CD4-positive, alpha-beta T cell (primary cell): ENCODE measurements around the gene TEKTIP1. TPM values are rescaled to one million over a fixed set of nuclear protein-coding genes. Genes with fewer than 3 reads are reported as not detected.

ENCODE experiments used
- ATAC-seq: fragments of 200-7000 bp; cut with Tn5 transposase; one replicate; pipeline ENCODE4 v1.10.0; 2022; ENCODE audit warnings: mild to moderate bottlenecking; ENCODE audit not compliant: poor library complexity
- CTCF ChIA-PET: fragments of 350-600 bp; sonication (Branson Sonifier 250); formaldehyde crosslinking; loops from one replicate; lab custom pipeline; 2021; ENCODE audit warnings: antibody characterized with exemption, inconsistent platforms; lab: Charles Lee
- POLR2A ChIA-PET: fragments of 350-600 bp; sonication (Branson Sonifier 250); formaldehyde crosslinking; loops from one replicate; lab custom pipeline; 2021; ENCODE audit warnings: antibody characterized with exemption, inconsistent platforms; lab: Charles Lee
- DNase-seq, 14 experiments: peaks; one replicate each; pipeline ENCODE4 v3.0.0-alpha.2; 2013 to 2020; ENCODE audit warnings: mixed read lengths in 2 of 14
- H3K27ac ChIP-seq, 2 donors: one replicate each; pipeline versions ENCODE4 v1.5.1 to v1.7.0; 2013; ENCODE audit warnings: low read length in 2 of 2, low read depth in 1 of 2, mild to moderate bottlenecking in 1 of 2
- H3K27me3 ChIP-seq, 2 experiments: 1 replicate in 1 of 2; 2 replicates in 1 of 2; pipeline versions ENCODE4 v1.6.1 to v1.7.0; 2013; ENCODE audit warnings: low read length in 2 of 2, control low read depth in 1 of 2, mild to moderate bottlenecking in 1 of 2, moderate library complexity in 1 of 2; ENCODE audit not compliant: insufficient read depth in 2 of 2, control insufficient read depth in 1 of 2
- H3K36me3 ChIP-seq: one replicate; pipeline ENCODE4 v1.6.1; 2013; ENCODE audit warnings: low read length, control low read depth; ENCODE audit not compliant: insufficient read depth
- H3K4me1 ChIP-seq: one replicate; pipeline ENCODE4 v1.6.1; 2013; ENCODE audit warnings: low read length, control low read depth; ENCODE audit not compliant: insufficient read depth
- H3K4me3 ChIP-seq: one replicate; pipeline ENCODE4 v1.5.1; 2013; ENCODE audit warnings: mild to moderate bottlenecking, low read length, moderate library complexity
- H3K9me3 ChIP-seq, 2 experiments: 1 replicate in 1 of 2; 2 replicates in 1 of 2; pipeline versions ENCODE4 v1.6.1 to v1.7.0; 2013; ENCODE audit warnings: low read length in 2 of 2, mild to moderate bottlenecking in 2 of 2, control low read depth in 1 of 2, moderate library complexity in 1 of 2; ENCODE audit not compliant: control insufficient read depth in 1 of 2, insufficient read depth in 1 of 2
- H3K27ac Mint-ChIP-seq: one replicate; pipeline ENCODE4 v1.8.0; 2020; ENCODE audit warnings: mixed read lengths
- H3K27me3 Mint-ChIP-seq: one replicate; pipeline ENCODE4 v1.8.0; 2021; ENCODE audit warnings: mixed read lengths
- H3K36me3 Mint-ChIP-seq: one replicate; pipeline ENCODE4 v1.8.0; 2021; ENCODE audit warnings: low read depth, mixed read lengths
- H3K4me1 Mint-ChIP-seq: one replicate; pipeline ENCODE4 v1.8.0; 2021; ENCODE audit warnings: low read depth, mixed read lengths
- H3K4me3 Mint-ChIP-seq: one replicate; pipeline ENCODE4 v1.8.0; 2020; ENCODE audit warnings: mild to moderate bottlenecking, mixed read lengths
- H3K9me3 Mint-ChIP-seq: one replicate; pipeline ENCODE4 v1.8.0; 2020; ENCODE audit warnings: mixed read lengths
- intact Hi-C, 2 experiments: fragments of 100-400 bp; cut with DNase I in 1 of 2; cut with micrococcal nuclease in 1 of 2; formaldehyde crosslinking; loops; one replicate each; pipeline versions ENCODE4 v1.15.1 to v1.9.0; 2023 to 2025; cut with DNase I, micrococcal nuclease
- total RNA-seq, 174 experiments: library from RNA in 2 of 174; stranded (reverse) in 2 of 174; gene quantifications; one replicate each; pipeline ENCODE4 v1.2.3 and lab custom pipeline; 2021 to 2026
- TF ChIP-seq, protein P1 (sequence below): fragments of 200-600 bp; IDR thresholded peaks from one replicate; pipeline ENCODE4 v1.8.0; 2022; ENCODE audit warnings: antibody characterized with exemption, mild to moderate bottlenecking

TEKTIP1 gene
- total RNA-seq, 2 experiments from 2014 or later, result 5.7 to 6.0 TPM

GRCh38 chr19:3492919-3493318 is 46.1 kb upstream of the TEKTIP1 start:
- TF ChIP-seq, protein P1, sequence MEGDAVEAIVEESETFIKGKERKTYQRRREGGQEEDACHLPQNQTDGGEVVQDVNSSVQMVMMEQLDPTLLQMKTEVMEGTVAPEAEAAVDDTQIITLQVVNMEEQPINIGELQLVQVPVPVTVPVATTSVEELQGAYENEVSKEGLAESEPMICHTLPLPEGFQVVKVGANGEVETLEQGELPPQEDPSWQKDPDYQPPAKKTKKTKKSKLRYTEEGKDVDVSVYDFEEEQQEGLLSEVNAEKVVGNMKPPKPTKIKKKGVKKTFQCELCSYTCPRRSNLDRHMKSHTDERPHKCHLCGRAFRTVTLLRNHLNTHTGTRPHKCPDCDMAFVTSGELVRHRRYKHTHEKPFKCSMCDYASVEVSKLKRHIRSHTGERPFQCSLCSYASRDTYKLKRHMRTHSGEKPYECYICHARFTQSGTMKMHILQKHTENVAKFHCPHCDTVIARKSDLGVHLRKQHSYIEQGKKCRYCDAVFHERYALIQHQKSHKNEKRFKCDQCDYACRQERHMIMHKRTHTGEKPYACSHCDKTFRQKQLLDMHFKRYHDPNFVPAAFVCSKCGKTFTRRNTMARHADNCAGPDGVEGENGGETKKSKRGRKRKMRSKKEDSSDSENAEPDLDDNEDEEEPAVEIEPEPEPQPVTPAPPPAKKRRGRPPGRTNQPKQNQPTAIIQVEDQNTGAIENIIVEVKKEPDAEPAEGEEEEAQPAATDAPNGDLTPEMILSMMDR, result no peak
- peaks cover 38% of the 10 kb centered on the region for H3K36me3 ChIP-seq
- CTCF ChIA-PET, result no interaction called here
- H3K27me3 Mint-ChIP-seq, result no peaks in the 10 kb centered on the region
- no peak overlapping the region for H3K27ac Mint-ChIP-seq
- DNase-seq (no peak), ATAC-seq (no peak)
- no peak overlapping the region for H3K4me3 ChIP-seq
- intact Hi-C loops, result no loop called here
- H3K4me1 ChIP-seq, result peaks cover 15% of the 10 kb centered on the region
- no peaks in the 10 kb centered on the region for H3K9me3 Mint-ChIP-seq
- no peaks in the 10 kb centered on the region for H3K27me3 ChIP-seq
- POLR2A ChIA-PET, result no interaction called here
- H3K4me1 Mint-ChIP-seq, result peaks cover 12% of the 10 kb centered on the region
- H3K9me3 ChIP-seq, result no peaks in the 10 kb centered on the region
- H3K36me3 Mint-ChIP-seq, result peaks cover 47% of the 10 kb centered on the region
- no peak overlapping the region for H3K27ac ChIP-seq
- H3K4me3 Mint-ChIP-seq, result no peak overlapping the region

- peaks cover 15% of the 10 kb centered on the region for H3K4me1 ChIP-seq
- peaks cover 42% of the 10 kb centered on the region for H3K36me3 Mint-ChIP-seq
- CTCF ChIA-PET, result interaction anchor here (1.4 kb wide), 1 partner anchor 9 kb away, joined by 6 read pairs; no protein-coding TSS in a partner anchor
- ATAC-seq (no peak), DNase-seq (no peak)
- no peaks in the 10 kb centered on the region for H3K9me3 ChIP-seq
- H3K27ac ChIP-seq, result no peak overlapping the region
- TF ChIP-seq, protein P1, result no peak
- H3K27ac Mint-ChIP-seq, result no peak overlapping the region
- no peak overlapping the region for H3K4me3 Mint-ChIP-seq
- peaks cover 38% of the 10 kb centered on the region for H3K36me3 ChIP-seq
- no peaks in the 10 kb centered on the region for H3K9me3 Mint-ChIP-seq
- peaks cover 15% of the 10 kb centered on the region for H3K4me1 Mint-ChIP-seq
- intact Hi-C loops, result no loop called here
- POLR2A ChIA-PET, result no interaction called here
- H3K27me3 Mint-ChIP-seq, result no peaks in the 10 kb centered on the region
- H3K27me3 ChIP-seq, result no peaks in the 10 kb centered on the region
- no peak overlapping the region for H3K4me3 ChIP-seq
Observed at GRCh38 chr19:3493651-3494050, 45.3 kb upstream of the TEKTIP1 start.

GRCh38 chr19:3494051-3494450 is 44.9 kb upstream of the TEKTIP1 start:
- H3K27ac Mint-ChIP-seq, result no peak overlapping the region
- H3K9me3 ChIP-seq, result no peaks in the 10 kb centered on the region
- DNase-seq, result peak in 5 of 14 experiments; percentile 20 to 62 (median 31)
- no peaks in the 10 kb centered on the region for H3K27me3 ChIP-seq
- peaks cover 18% of the 10 kb centered on the region for H3K4me1 ChIP-seq
- no peaks in the 10 kb centered on the region for H3K27me3 Mint-ChIP-seq
- H3K4me3 ChIP-seq, result no peak overlapping the region
- peak; percentile 78 for ATAC-seq
- peaks cover 38% of the 10 kb centered on the region for H3K36me3 Mint-ChIP-seq
- no peak overlapping the region for H3K4me3 Mint-ChIP-seq
- no peak overlapping the region for H3K27ac ChIP-seq
- no peaks in the 10 kb centered on the region for H3K9me3 Mint-ChIP-seq
- POLR2A ChIA-PET, result interaction anchor here (0.7 kb wide), 1 partner anchor 12 kb away, joined by 3 read pairs; no protein-coding TSS in a partner anchor
- TF ChIP-seq, protein P1, result no peak
- H3K4me1 Mint-ChIP-seq, result peaks cover 17% of the 10 kb centered on the region
- CTCF ChIA-PET, result interaction anchor here (0.6 to 1.4 kb wide), 3 partner anchors 9 to 21 kb away, joined by 3 to 6 read pairs (median 3); no protein-coding TSS in a partner anchor
- intact Hi-C loops, result no loop called here
- peaks cover 38% of the 10 kb centered on the region for H3K36me3 ChIP-seq
